HepG2 (cell line): ENCODE data around the gene NUFIP1. TPM values are rescaled to one million over a fixed set of nuclear protein-coding genes. Genes with fewer than 3 reads are reported as not detected.
A peak's percentile ranks its signal among the peaks of the same experiment; 100 is the strongest.

Source experiments
- AGO1 ChIP-seq: fragments of 200-400 bp; formaldehyde crosslinking; IDR thresholded peaks from 2 replicates; pipeline ENCODE4 v1.6.1; 2017; ENCODE audit warnings: mild to moderate bottlenecking, low read depth, low read length, moderate library complexity; ENCODE audit not compliant: poor library complexity, severe bottlenecking
- ARID3A ChIP-seq: IDR thresholded peaks from 2 replicates; pipeline ENCODE4 v1.6.1; 2012; ENCODE audit warnings: low read depth, low read length, improper control_type of control experiment
- CBX2 ChIP-seq, 2 experiments: fragments of 200-600 bp in 1 of 2; sonication (generic); formaldehyde crosslinking in 1 of 2; IDR thresholded peaks; 2 replicates each; pipeline versions ENCODE4 v1.7.0 to v1.8.1; 2018 to 2022; ENCODE audit warnings: low read depth in 2 of 2, low read length in 1 of 2, mild to moderate bottlenecking in 1 of 2, missing genetic modification reagents in 1 of 2
- FOXK1 ChIP-seq: sonication (generic); formaldehyde crosslinking; IDR thresholded peaks from 2 replicates; pipeline ENCODE4 v1.4.0; 2020; ENCODE audit warnings: low read depth, missing genetic modification reagents, borderline replicate concordance
- IKZF4 ChIP-seq: sonication (generic); formaldehyde crosslinking; IDR thresholded peaks from 2 replicates; pipeline ENCODE4 v1.5.1; 2020; ENCODE audit warnings: borderline replicate concordance, mild to moderate bottlenecking, low read depth, missing genetic modification reagents; ENCODE audit errors: not compliant biosample characterization
- IRF2 ChIP-seq: IDR thresholded peaks from 2 replicates; pipeline ENCODE4 v1.6.1; 2018; ENCODE audit warnings: missing genetic modification reagents, missing compliant biosample characterization
- KDM5A ChIP-seq: fragments of 200-600 bp; sonication (generic); IDR thresholded peaks from 2 replicates; pipeline ENCODE4 v1.7.0; 2018; ENCODE audit warnings: antibody characterized with exemption, mild to moderate bottlenecking, low read length, borderline replicate concordance
- MAFF ChIP-seq: IDR thresholded peaks from 2 replicates; pipeline ENCODE4 v1.6.1; 2011; ENCODE audit warnings: low read depth, low read length, improper control_type of control experiment
- NFE2 ChIP-seq: sonication (generic); formaldehyde crosslinking; IDR thresholded peaks from 2 replicates; pipeline ENCODE4 v1.4.0; 2020; ENCODE audit warnings: missing genetic modification reagents
- NFIC ChIP-seq: IDR thresholded peaks from 2 replicates; pipeline ENCODE4 v1.6.1; 2012; ENCODE audit warnings: mild to moderate bottlenecking, low read length, inconsistent platforms
- PLSCR1 ChIP-seq: sonication (generic); formaldehyde crosslinking; IDR thresholded peaks from 2 replicates; pipeline ENCODE4 v1.5.0; 2020; ENCODE audit warnings: missing genetic modification reagents, mild to moderate bottlenecking, borderline replicate concordance
- SMAD1 ChIP-seq: sonication (generic); formaldehyde crosslinking; IDR thresholded peaks from 2 replicates; pipeline ENCODE4 v1.4.0; 2020; ENCODE audit warnings: missing genetic modification reagents, low read depth, mild to moderate bottlenecking, borderline replicate concordance
- TRAFD1 ChIP-seq: sonication (generic); formaldehyde crosslinking; IDR thresholded peaks from 2 replicates; pipeline ENCODE4 v1.5.1; 2020; ENCODE audit warnings: missing genetic modification reagents, mild to moderate bottlenecking, borderline replicate concordance
- ZKSCAN8 ChIP-seq: IDR thresholded peaks from 2 replicates; pipeline ENCODE4 v1.6.1; 2016; ENCODE audit warnings: borderline replicate concordance, missing genetic modification reagents, missing compliant biosample characterization
- ZMYM4 ChIP-seq: sonication (generic); formaldehyde crosslinking; IDR thresholded peaks from 2 replicates; pipeline ENCODE4 v1.8.1; 2023; ENCODE audit warnings: mild to moderate bottlenecking, missing genetic modification reagents
- ZNF138 ChIP-seq: sonication (generic); formaldehyde crosslinking; IDR thresholded peaks from 2 replicates; pipeline ENCODE4 v1.5.0; 2020; ENCODE audit warnings: mild to moderate bottlenecking, low read depth, missing genetic modification reagents
- ZNF350 ChIP-seq: sonication (generic); formaldehyde crosslinking; IDR thresholded peaks from 2 replicates; pipeline ENCODE4 v1.4.0; 2020; ENCODE audit warnings: mild to moderate bottlenecking, low read depth, missing genetic modification reagents, borderline replicate concordance
- ZNF569 ChIP-seq: sonication (generic); formaldehyde crosslinking; IDR thresholded peaks from 2 replicates; pipeline ENCODE4 v1.5.0; 2020; ENCODE audit warnings: mild to moderate bottlenecking, missing genetic modification reagents, moderate library complexity, borderline replicate concordance
- ZNF713 ChIP-seq: sonication (generic); formaldehyde crosslinking; IDR thresholded peaks from 2 replicates; pipeline ENCODE4 v1.4.0; 2020; ENCODE audit warnings: mild to moderate bottlenecking, missing genetic modification reagents
- ZNF768 ChIP-seq: sonication (generic); formaldehyde crosslinking; IDR thresholded peaks from 2 replicates; pipeline ENCODE4 v1.4.0; 2020; ENCODE audit warnings: missing genetic modification reagents
- polyA plus RNA-seq, 8 experiments: library from polyadenylated mRNA; depleted of rRNA in 3 of 8; stranded (reverse) in 7 of 8; unstranded in 1 of 8; fragments of >200 nt; fragmentation: Illumina TruSeq in 4 of 8; extraction: Trizol in 4 of 8; gene quantifications; 2 replicates each; pipeline versions ENCODE4 v1.2.1 to v1.2.3, GENCODE V29; 2011 to 2016; ENCODE audit warnings: low read depth in 4 of 8, missing spikeins in 1 of 8, mixed read lengths in 1 of 8; ENCODE audit not compliant: insufficient read depth in 1 of 8
- total RNA-seq, 5 experiments: library from RNA; depleted of rRNA; stranded (reverse); fragments of >200 nt; fragmentation: Illumina TruSeq; extraction: Trizol; gene quantifications; 2 replicates each; pipeline ENCODE4 v1.2.3, GENCODE V29; 2016; ENCODE audit warnings: low read depth in 1 of 5
- TF ChIP-seq, protein P1 (sequence below): sonication (generic); formaldehyde crosslinking; IDR thresholded peaks from 2 replicates; pipeline ENCODE4 v1.5.0; 2020; ENCODE audit warnings: mild to moderate bottlenecking, missing genetic modification reagents, borderline replicate concordance

NUFIP1 gene
- total and polyA plus RNA-seq, 2 of the 13 experiments (the other 11 are each of a cell fraction or from before 2014, with no cell fraction given) = 1.9 to 10.3 TPM

GRCh38 chr13:44989071-44989889 is at the start of gene NUFIP1, which contains the start of gene GPALPP1 (continued):
- TF ChIP-seq, protein P1, sequence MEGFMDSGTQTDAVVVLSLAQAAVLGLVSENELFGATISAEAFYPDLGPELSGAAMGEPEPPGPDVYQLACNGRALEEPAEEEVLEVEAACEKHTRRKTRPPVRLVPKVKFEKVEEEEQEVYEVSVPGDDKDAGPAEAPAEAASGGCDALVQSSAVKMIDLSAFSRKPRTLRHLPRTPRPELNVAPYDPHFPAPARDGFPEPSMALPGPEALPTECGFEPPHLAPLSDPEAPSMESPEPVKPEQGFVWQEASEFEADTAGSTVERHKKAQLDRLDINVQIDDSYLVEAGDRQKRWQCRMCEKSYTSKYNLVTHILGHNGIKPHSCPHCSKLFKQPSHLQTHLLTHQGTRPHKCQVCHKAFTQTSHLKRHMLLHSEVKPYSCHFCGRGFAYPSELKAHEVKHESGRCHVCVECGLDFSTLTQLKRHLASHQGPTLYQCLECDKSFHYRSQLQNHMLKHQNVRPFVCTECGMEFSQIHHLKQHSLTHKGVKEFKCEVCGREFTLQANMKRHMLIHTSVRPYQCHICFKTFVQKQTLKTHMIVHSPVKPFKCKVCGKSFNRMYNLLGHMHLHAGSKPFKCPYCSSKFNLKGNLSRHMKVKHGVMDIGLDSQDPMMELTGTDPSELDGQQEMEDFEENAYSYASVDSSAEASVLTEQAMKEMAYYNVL (CRISPR knock-in tag) = peak; percentile 53; the same call in 1 of the 2 replicates
- TF ChIP-seq PLSCR1 (CRISPR knock-in tag) (0 out of 2 replicates have a peak, but pooled peaks have one; percentile 4), ZMYM4 (CRISPR knock-in tag) (peak; percentile 94), NFE2 (CRISPR knock-in tag) (no peak; the same call in 1 of the 2 replicates), IKZF4 (no peak), NFIC (peak; percentile 16; the same call in 1 of the 2 replicates), ARID3A (no peak), ZNF713 (CRISPR knock-in tag) (no peak), ZNF350 (peak; percentile 58; the same call in 1 of the 2 replicates), IRF2 (CRISPR knock-in tag) (peak; percentile 80), ZNF569 (CRISPR knock-in tag) (no peak), ZNF138 (CRISPR knock-in tag) (no peak), ZNF768 (CRISPR knock-in tag) (no peak; the same call in 1 of the 2 replicates), MAFF (0 out of 2 replicates have a peak, but pooled peaks have one; percentile 2), CBX2 (IDR thresholded peaks at IDR 0.05; ENCODE audit: low read depth, low read length) (no peak), CBX2 (CRISPR knock-in tag; IDR thresholded peaks at IDR 0.05; ENCODE audit: low read depth) (no peak), FOXK1 (peak; percentile 86; the same call in 1 of the 2 replicates), KDM5A (peak; percentile 97), ZKSCAN8 (CRISPR knock-in tag) (0 out of 2 replicates have a peak, but pooled peaks have one; percentile 32), SMAD1 (CRISPR knock-in tag) (no peak), AGO1 (peak; percentile 28), TRAFD1 (CRISPR knock-in tag) (no peak)
